Measurements from ENCODE around the gene ZBTB7A. TPM values are rescaled to one million over a fixed set of nuclear protein-coding genes. Genes with fewer than 3 reads are reported as not detected.

ZBTB7A gene
- total and polyA plus RNA-seq, 2 of the 4 experiments (the other 2 are of a cell fraction): 3.2 to 10.3 TPM

- Histone ChIP-seq H3K4me1 (ENCODE audit: control insufficient read depth, insufficient read depth, low read length) (no peaks in the 10 kb centered on the region), H2BK20ac (ENCODE audit: low read depth, low read length) (no peak overlapping the region), H2BK120ac (ENCODE audit: low read depth, low read length) (no peak overlapping the region), H3K27ac (ENCODE audit: insufficient read depth, low read length) (no peak overlapping the region), H2AK5ac (ENCODE audit: low read depth, low read length) (no peak overlapping the region), H3K56ac (ENCODE audit: extremely low read depth, insufficient read depth, low read length) (no peak overlapping the region), H2BK15ac (ENCODE audit: low read depth, low read length) (no peak overlapping the region), H3K36me3 (ENCODE audit: control insufficient read depth, insufficient read depth, low read length) (peaks cover 62% of the 10 kb centered on the region), H4K20me1 (ENCODE audit: insufficient read depth, low read length) (peaks cover 18% of the 10 kb centered on the region), H2BK5ac (ENCODE audit: low read depth, low read length, poor library complexity, severe bottlenecking) (no peak overlapping the region), H2AFZ (replicated peaks; ENCODE audit: low read length, poor library complexity) (no peak overlapping the region), H3K27me3 (ENCODE audit: control insufficient read depth, insufficient read depth, low read length) (no peaks in the 10 kb centered on the region), H4K91ac (ENCODE audit: insufficient read depth, low read depth, low read length) (no peak overlapping the region), H3K4me2 (ENCODE audit: low read depth, low read length) (no peak overlapping the region), H3K18ac (ENCODE audit: low read depth, low read length) (no peak overlapping the region), H3K14ac (replicated peaks; ENCODE audit: low read depth, low read length) (no peak overlapping the region), H3K4me3 (ENCODE audit: insufficient read depth, low read depth, low read length) (no peak overlapping the region), H3K4ac (ENCODE audit: low read depth, low read length) (no peak overlapping the region), H4K5ac (ENCODE audit: low read depth, low read length) (no peak overlapping the region), H3K23ac (ENCODE audit: low read depth, low read length) (no peak overlapping the region), H3K9me1 (ENCODE audit: insufficient read depth, low read length) (peaks cover 8% of the 10 kb centered on the region; the same call in 1 of the 2 replicates), H2AK9ac (replicated peaks; ENCODE audit: low read depth, low read length, poor library complexity) (no peak overlapping the region), H3K79me1 (ENCODE audit: low read depth in 1 of 2, low read length in 2 of 2) (peaks cover 5 to 15% of the 10 kb centered on the region in 2 experiments; a peak in 3 of 4 replicates), H3K9me3 (ENCODE audit: control insufficient read depth, insufficient read depth, low read length) (no peaks in the 10 kb centered on the region), H3K9ac (ENCODE audit: low read depth, low read length) (no peak overlapping the region), H4K8ac (ENCODE audit: low read depth in 2 of 2, low read length in 2 of 2) (no peak overlapping the region)
- in situ Hi-C loops (cut with MboI; ENCODE audit: low sequenced_read_pairs): no loop called here
- intact Hi-C loops (cut with micrococcal nuclease): no loop called here
- DNase-seq: no peak
- ChIA-PET POLR2A (ENCODE audit: unreplicated experiment) (no interaction called here), CTCF (no interaction called here)
- TF ChIP-seq MXI1 (IDR thresholded peaks at IDR 0.05; ENCODE audit: borderline replicate concordance, low read depth, low read length): no peak
- TF ChIP-seq CHD1 (IDR thresholded peaks at IDR 0.05; ENCODE audit: low read depth, low read length): no peak
- TF ChIP-seq MAZ (IDR thresholded peaks at IDR 0.05; ENCODE audit: borderline replicate concordance, low read depth, low read length): no peak
- no peak for TF ChIP-seq ELK1 (IDR thresholded peaks at IDR 0.05; ENCODE audit: borderline replicate concordance, low read depth, low read length)
- TF ChIP-seq RFX5 (IDR thresholded peaks at IDR 0.05; ENCODE audit: low read depth, low read length): no peak
- no peak for TF ChIP-seq MAFK (IDR thresholded peaks at IDR 0.05; ENCODE audit: low read depth, low read length)
- TF ChIP-seq RCOR1 (IDR thresholded peaks at IDR 0.05; ENCODE audit: insufficient replicate concordance, low read length): no peak
- TF ChIP-seq BHLHE40 (IDR thresholded peaks at IDR 0.05; ENCODE audit: low read depth, low read length): no peak
- TF ChIP-seq RAD21 (IDR thresholded peaks at IDR 0.05; ENCODE audit: low read length): no peak
- no peak for TF ChIP-seq SMC3 (IDR thresholded peaks at IDR 0.05; ENCODE audit: low read depth, low read length)
- no peak for TF ChIP-seq POLR2A (IDR thresholded peaks at IDR 0.05; ENCODE audit: low read depth, low read length)
- TF ChIP-seq CEBPB (IDR thresholded peaks at IDR 0.05; ENCODE audit: low read depth, low read length): no peak
- no peak for TF ChIP-seq FOS (IDR thresholded peaks at IDR 0.05; ENCODE audit: low read depth, low read length)
- dilution Hi-C loops (cut with HindIII; ENCODE audit: low sequenced_read_pairs, unreplicated experiment): no loop called here
- WGBS, 2 experiments (ENCODE audit: extremely low coverage in 2 of 2, insufficient read length in 1 of 2): 91% methylated on average over 9 of the region's 9 CpGs; no CpG with 5 or more reads in 1 of the 2 experiments
- ATAC-seq (ENCODE audit: low read depth): no peak
- BruUV-seq (replicated peaks): no TSS peak
Measured at GRCh38 chr19:4030981-4031380, 35.7 kb downstream of the ZBTB7A start.
